ENCODE results near the gene ERICH4.
"Not testable (repeated sequence)": the region's sequence is repeated elsewhere in the genome, so short reads cannot be mapped to it uniquely, and the experiment has no call there.

ERICH4 gene, protein sequence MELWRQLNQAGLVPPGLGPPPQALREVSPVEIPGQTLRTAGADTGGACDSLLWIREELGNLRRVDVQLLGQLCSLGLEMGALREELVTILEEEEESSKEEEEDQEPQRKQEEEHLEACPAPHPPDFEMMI

DNA sequence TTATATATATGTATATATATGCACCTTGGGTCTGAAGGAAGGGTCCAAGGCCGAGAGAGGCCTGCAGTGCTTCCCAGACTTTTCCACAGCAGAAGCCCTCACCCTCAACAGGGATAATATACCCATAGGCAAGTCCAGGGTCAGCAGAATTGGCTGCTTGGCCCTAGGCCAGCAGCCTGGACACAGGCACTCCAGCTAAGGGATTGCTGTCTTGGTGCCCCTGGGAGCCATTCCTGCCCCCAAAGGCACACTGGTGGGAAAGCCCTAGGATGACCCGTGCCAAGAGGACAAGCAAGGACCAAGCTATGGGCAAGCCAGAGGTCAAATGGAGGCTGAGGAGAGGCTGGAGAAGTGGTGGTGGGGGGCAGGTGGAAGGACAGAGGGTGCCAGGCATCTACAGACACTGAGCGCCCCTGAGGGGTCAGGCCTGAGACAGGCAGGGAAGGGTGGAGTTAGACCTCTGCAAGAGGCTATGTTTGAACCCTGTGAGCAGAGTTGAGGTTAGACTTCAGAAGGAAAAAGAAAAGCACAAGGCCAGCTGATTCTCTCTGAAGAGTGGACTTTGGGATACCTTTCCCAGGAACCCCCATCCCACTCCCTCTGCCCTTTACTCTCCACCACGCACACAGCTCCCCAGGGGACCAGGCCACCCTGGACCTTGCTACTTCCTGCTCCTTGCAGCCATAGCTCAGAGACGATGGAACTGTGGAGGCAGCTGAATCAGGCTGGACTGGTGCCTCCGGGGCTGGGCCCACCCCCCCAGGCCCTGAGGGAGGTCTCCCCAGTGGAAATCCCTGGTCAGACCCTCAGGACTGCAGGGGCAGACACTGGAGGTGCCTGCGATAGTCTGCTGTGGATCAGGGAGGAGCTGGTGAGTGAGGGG is at the start of gene ERICH4:
Gene ERICH4, plus strand, starts transcription at position 684 of the 883 bp plus-strand sequence. Its CDS starts 14 bp downstream, at position 698.
- no peak for DNase-seq

- no peak for DNase-seq
Measured at GRCh38 chr19:41395355-41395754, 47.6 kb upstream of the ERICH4 start.

DNA sequence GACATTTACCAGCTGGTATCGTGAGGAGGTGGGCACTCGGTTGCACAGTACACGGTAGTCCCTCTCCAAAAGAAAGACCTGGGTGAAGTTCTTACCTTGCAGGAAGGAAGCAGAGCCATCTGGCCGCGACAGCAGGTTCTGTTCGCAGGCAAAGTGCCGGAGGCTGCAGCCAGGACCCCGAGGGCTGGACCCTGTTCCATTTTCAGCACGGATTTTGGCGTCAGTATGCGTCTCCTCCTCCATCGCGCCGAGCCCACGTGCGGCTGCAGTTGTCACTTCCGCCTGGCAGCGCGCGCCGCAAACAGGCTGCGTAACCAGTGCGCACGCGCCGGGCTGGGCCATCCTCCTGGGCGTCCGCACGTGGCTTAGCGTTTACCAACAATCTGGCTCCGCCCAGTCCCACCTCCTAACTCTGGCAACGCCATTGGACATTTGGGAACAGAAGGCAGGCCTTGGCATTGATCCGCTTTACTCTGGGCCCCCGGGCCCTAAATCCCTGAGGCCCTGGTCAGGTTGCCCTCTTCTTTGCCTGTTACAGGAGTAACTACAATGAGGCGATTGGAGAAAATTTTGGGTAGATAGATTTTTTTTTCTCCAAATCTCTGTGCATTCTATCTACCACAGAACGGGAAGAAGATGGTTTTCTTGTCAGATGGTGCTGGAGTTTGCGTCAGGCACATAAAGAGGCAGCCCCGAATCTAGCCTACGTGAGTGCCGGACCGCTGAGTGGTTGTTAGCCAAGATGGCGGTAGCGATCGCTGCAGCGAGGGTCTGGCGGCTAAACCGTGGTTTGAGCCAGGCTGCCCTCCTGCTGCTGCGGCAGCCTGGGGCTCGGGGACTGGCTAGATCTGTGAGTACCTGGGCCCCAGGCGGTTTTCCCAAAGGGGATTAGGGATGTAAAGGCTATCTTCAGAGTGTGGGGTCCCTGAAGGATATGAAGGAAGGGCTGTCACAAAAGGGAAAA is 45.6 kb upstream of the ERICH4 start, which contains the start of the genes BCKDHA and EXOSC5:
Gene BCKDHA, plus strand, starts transcription at position 733 of the 964 bp plus-strand sequence. Its CDS starts 10 bp downstream, at position 743.
Gene EXOSC5, minus strand, starts transcription at position 274 of the 964 bp plus-strand sequence. Its CDS starts 31 bp downstream, at position 243.
- DNase-seq, result peak; percentile 99

- no peak for DNase-seq
Measured at GRCh38 chr19:41398050-41398418, 44.9 kb upstream of the ERICH4 start.

DNA sequence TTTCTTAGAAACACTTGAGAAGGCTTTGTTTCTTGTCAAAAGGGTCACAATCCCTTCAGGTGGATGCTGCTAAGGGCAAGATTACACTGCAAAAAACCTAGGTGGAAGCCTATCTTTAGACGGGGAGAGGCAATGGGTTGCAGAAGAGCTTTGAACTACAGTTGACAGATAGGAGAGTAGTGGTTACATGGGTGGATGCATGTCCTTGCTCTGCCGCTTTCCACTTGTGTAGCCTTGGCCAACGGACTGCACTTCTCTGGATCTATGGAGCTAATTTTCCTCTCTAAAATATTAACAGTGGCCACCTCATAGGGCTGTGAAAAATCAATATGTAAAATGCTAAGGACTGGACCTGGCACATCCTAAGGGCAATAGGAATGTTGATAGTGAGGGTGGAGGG is 44.4 kb upstream of the ERICH4 start:
- no peak for DNase-seq

DNA sequence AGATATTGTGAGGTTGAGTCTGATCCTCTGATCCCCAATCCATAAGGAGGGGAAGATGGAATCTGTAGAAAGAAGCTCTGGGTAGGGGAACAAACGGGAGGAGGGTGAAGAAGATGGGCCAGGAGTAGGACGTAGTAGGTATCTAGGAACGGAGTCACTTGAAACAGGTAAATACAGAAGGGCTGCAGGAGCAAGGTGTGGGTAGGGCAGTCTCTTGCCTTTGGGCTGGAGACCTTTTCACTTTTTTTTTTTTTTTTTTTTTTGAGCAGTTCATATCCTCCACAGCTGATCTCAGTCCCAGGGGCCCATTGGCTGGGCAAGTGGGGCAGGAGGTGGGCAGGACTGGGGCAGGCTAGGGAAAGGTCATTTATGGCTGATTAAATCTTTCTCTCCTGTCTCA is 43.9 kb upstream of the ERICH4 start:
- DNase-seq, result no peak

DNA sequence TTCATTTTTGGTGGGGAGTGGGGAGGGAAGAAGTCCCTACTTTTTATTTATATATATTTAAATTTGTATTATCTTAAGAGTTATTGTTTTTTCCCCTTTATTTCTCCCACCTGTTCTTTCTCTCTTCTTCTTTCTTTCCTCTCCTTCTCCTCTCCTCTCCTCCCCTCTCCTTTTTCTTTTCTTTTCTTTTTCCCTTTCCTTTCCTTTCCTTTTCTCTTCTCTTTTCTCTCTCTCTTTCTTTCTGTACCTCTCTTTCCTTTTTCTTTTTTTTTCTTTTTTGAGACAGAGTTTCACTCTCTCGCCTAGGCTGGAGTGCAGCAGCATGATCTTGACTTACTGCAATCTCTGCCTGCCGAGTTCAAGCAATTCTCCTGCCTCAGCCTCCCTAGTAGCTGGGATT is 43.4 kb upstream of the ERICH4 start:
- DNase-seq, result no peak

DNA sequence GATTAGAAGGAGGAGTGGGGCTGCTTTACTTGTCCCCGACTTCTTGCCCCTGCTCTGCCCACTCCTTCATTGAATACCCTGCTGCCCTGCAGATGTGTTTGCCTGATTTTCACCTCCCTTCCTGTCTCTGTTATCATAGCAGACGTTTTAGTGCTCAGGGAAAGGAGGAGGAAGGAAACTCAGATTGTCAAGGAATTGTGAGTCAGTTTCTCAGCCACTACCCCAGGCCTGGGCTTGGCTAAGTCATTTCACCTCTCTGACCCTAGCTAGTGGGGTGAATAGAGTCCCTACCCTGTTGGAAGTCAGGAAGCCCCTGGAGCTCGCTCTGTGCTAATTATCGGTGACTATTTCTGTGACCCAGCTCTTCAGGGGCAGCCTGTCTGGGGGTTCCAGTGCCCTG is 41.5 kb upstream of the ERICH4 start:
- DNase-seq, result no peak

DNA sequence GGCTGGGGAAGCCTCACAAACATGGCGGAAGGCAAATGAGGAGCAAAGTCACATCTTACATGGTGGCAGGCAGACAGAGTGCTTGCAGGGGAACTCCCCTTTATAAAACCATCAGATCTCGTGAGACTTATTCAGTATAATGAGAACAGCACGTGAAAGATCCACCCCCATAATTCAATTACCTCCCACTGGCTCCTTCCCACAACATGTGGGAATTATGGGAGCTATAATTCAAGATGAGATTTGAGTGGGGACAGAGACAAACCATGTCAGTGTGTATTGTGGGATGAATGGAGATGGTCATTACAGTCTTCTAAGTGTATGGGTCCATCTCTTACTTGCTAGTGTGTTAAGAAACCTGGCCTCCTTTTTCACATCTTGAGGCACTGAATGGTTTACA is 40.9 kb upstream of the ERICH4 start:
- DNase-seq, result no peak

- peak; percentile 74 for DNase-seq
Measured at GRCh38 chr19:41403181-41403970, 39.6 kb upstream of the ERICH4 start.

- no peak for DNase-seq
Measured at GRCh38 chr19:41405776-41406175, 37.2 kb upstream of the ERICH4 start.

GRCh38 chr19:41407271-41407670 is 35.7 kb upstream of the ERICH4 start:
- DNase-seq, result peak; percentile 46

- no peak for DNase-seq
Measured at GRCh38 chr19:41408256-41408655, 34.7 kb upstream of the ERICH4 start.

- not testable (repeated sequence) for DNase-seq
Measured at GRCh38 chr19:41408846-41409245, 34.1 kb upstream of the ERICH4 start.

GRCh38 chr19:41409288-41409687 is 33.7 kb upstream of the ERICH4 start:
- DNase-seq, result peak; percentile 82

- DNase-seq, result no peak
Measured at GRCh38 chr19:41410336-41411054, 32.5 kb upstream of the ERICH4 start.

GRCh38 chr19:41411100-41411967 is 31.6 kb upstream of the ERICH4 start:
- DNase-seq, result no peak

DNA sequence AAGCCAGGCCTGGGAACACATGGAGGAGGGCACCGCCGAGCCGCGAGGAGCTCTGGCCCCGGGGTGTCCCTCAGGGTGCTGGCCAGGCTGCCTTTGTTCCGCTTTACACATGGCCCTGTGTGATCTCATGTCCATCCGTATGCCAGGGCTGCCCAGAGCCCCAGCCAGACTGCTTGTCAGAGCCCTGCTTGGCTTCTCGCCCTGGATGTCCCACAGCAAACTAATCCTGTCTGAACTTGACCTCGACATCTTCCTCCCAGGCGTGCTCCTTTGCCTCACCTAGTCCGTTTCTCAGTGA is 31.0 kb upstream of the ERICH4 start:
- DNase-seq, result no peak

GRCh38 chr19:41412953-41413352 is 30.0 kb upstream of the ERICH4 start:
- no peak for DNase-seq

- no peak for DNase-seq
Measured at GRCh38 chr19:41413947-41414346, 29.0 kb upstream of the ERICH4 start.

DNA sequence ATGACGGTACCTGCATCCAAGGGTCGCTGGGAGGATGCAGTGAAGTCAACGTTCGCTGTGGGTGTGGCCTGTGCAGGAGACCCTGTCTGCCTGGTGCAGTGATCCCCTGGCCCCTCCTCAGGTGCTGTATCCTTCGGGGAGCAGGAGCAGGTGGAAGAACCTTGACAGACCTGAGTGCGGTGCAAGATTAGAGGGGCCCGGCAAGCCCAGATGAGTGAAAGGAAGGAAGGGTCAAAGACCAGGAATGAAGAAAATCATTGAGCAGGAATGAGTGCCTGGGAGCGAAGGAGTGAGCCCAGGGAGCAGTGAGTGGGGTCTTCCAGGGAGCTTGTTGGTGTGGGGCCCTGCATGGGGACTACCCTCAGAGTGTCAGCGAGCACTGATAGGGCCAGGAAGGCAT is 28.5 kb upstream of the ERICH4 start:
- DNase-seq, result no peak

Data from NCI-H510A treated with DMSO at 0.1 percent for 48 hours (cell line).